HepG2 (cell line): Measurements from ENCODE around the gene TSTD1. TPM values are rescaled to one million over a fixed set of nuclear protein-coding genes. Genes with fewer than 3 reads are reported as not detected.
A peak's percentile ranks its signal among the peaks of the same experiment; 100 is the strongest.

ENCODE experiments used
- ARNT2 ChIP-seq: sonication (generic); formaldehyde crosslinking; IDR thresholded peaks from 2 replicates; pipeline ENCODE4 v1.8.0; 2022; ENCODE audit warnings: mild to moderate bottlenecking, low read depth, missing genetic modification reagents, moderate library complexity
- CEBPG ChIP-seq: IDR thresholded peaks from 2 replicates; pipeline ENCODE4 v1.6.1; 2016
- DNMT1 ChIP-seq: sonication (generic); formaldehyde crosslinking; IDR thresholded peaks from 2 replicates; pipeline ENCODE4 v1.5.1; 2020; ENCODE audit warnings: mild to moderate bottlenecking, missing genetic modification reagents
- DR1 ChIP-seq: sonication (generic); formaldehyde crosslinking; IDR thresholded peaks from 2 replicates; pipeline ENCODE4 v1.8.0; 2021; ENCODE audit warnings: mild to moderate bottlenecking, missing genetic modification reagents, inconsistent platforms
- DRAP1 ChIP-seq: IDR thresholded peaks from 2 replicates; pipeline ENCODE4 v1.6.1; 2016; ENCODE audit warnings: missing genetic modification reagents, missing compliant biosample characterization
- EED ChIP-seq: sonication (generic); formaldehyde crosslinking; IDR thresholded peaks from 2 replicates; pipeline ENCODE4 v1.5.0; 2020; ENCODE audit warnings: mild to moderate bottlenecking, missing genetic modification reagents
- HMG20A ChIP-seq: IDR thresholded peaks from 2 replicates; pipeline ENCODE4 v1.6.1; 2016; ENCODE audit warnings: borderline replicate concordance
- IRF2 ChIP-seq: IDR thresholded peaks from 2 replicates; pipeline ENCODE4 v1.6.1; 2018; ENCODE audit warnings: missing genetic modification reagents, missing compliant biosample characterization
- KAT7 ChIP-seq: IDR thresholded peaks from 2 replicates; pipeline ENCODE4 v1.6.1; 2018; ENCODE audit warnings: borderline replicate concordance, missing compliant biosample characterization
- KLF16 ChIP-seq, 2 experiments: sonication (generic) in 1 of 2; formaldehyde crosslinking in 1 of 2; IDR thresholded peaks; 2 replicates each; pipeline versions ENCODE4 v1.6.1 to v1.8.0; 2016 to 2023; ENCODE audit warnings: missing genetic modification reagents in 2 of 2, missing compliant biosample characterization in 1 of 2
- KMT2B ChIP-seq: IDR thresholded peaks from 2 replicates; pipeline ENCODE4 v1.6.1; 2016; ENCODE audit warnings: missing genetic modification reagents, missing compliant biosample characterization
- MAFK ChIP-seq, 2 experiments: IDR thresholded peaks in 1 of 2; conservative IDR thresholded peaks in 1 of 2; 2 replicates each; pipeline ENCODE4 v1.6.1; 2011; ENCODE audit warnings: improper control_type of control experiment in 2 of 2, low read length in 2 of 2
- NFATC3 ChIP-seq: sonication (generic); formaldehyde crosslinking; IDR thresholded peaks from 2 replicates; pipeline ENCODE4 v1.5.1; 2020; ENCODE audit warnings: mild to moderate bottlenecking, missing genetic modification reagents
- NR2F2 ChIP-seq: IDR thresholded peaks from 2 replicates; pipeline ENCODE4 v1.6.1; 2012; ENCODE audit warnings: low read depth, inconsistent platforms, borderline replicate concordance
- PAXIP1 ChIP-seq: sonication (generic); formaldehyde crosslinking; conservative IDR thresholded peaks from 2 replicates; pipeline ENCODE4 v1.4.0; 2020; ENCODE audit warnings: mild to moderate bottlenecking, missing genetic modification reagents, moderate library complexity
- PHF5A ChIP-seq: IDR thresholded peaks from one replicate; pipeline ENCODE4 v1.6.1; 2018; ENCODE audit warnings: low read depth, missing genetic modification reagents; ENCODE audit not compliant: unreplicated experiment
- RFX1 ChIP-seq: fragments of 450-650 bp; IDR thresholded peaks from 2 replicates; pipeline ENCODE4 v1.6.1; 2017
- SMAD1 ChIP-seq: sonication (generic); formaldehyde crosslinking; IDR thresholded peaks from 2 replicates; pipeline ENCODE4 v1.4.0; 2020; ENCODE audit warnings: missing genetic modification reagents, low read depth, mild to moderate bottlenecking, borderline replicate concordance
- YEATS2 ChIP-seq: sonication (generic); formaldehyde crosslinking; IDR thresholded peaks from 2 replicates; pipeline ENCODE4 v1.4.0; 2020; ENCODE audit warnings: missing genetic modification reagents, borderline replicate concordance
- ZKSCAN8 ChIP-seq: IDR thresholded peaks from 2 replicates; pipeline ENCODE4 v1.6.1; 2016; ENCODE audit warnings: borderline replicate concordance, missing genetic modification reagents, missing compliant biosample characterization
- ZMYM2 ChIP-seq: sonication (generic); formaldehyde crosslinking; IDR thresholded peaks from 2 replicates; pipeline ENCODE4 v1.8.0; 2022; ENCODE audit warnings: mild to moderate bottlenecking, missing genetic modification reagents
- ZNF598 ChIP-seq: sonication (generic); formaldehyde crosslinking; IDR thresholded peaks from 2 replicates; pipeline ENCODE4 v1.5.1; 2020; ENCODE audit warnings: mild to moderate bottlenecking, missing genetic modification reagents, borderline replicate concordance
- ZNF691 ChIP-seq: sonication (generic); formaldehyde crosslinking; IDR thresholded peaks from 2 replicates; pipeline ENCODE4 v1.4.0; 2020; ENCODE audit warnings: missing genetic modification reagents, low read depth, mild to moderate bottlenecking, borderline replicate concordance
- ZNF713 ChIP-seq: sonication (generic); formaldehyde crosslinking; IDR thresholded peaks from 2 replicates; pipeline ENCODE4 v1.4.0; 2020; ENCODE audit warnings: mild to moderate bottlenecking, missing genetic modification reagents
- ZSCAN31 ChIP-seq: sonication (generic); formaldehyde crosslinking; IDR thresholded peaks from 2 replicates; pipeline ENCODE4 v1.5.0; 2020; ENCODE audit warnings: low read depth, mild to moderate bottlenecking, missing genetic modification reagents
- polyA plus RNA-seq, 8 experiments: library from polyadenylated mRNA; depleted of rRNA in 3 of 8; stranded (reverse) in 7 of 8; unstranded in 1 of 8; fragments of >200 nt; fragmentation: Illumina TruSeq in 4 of 8; extraction: Trizol in 4 of 8; gene quantifications; 2 replicates each; pipeline versions ENCODE4 v1.2.1 to v1.2.3, GENCODE V29; 2011 to 2016; ENCODE audit warnings: low read depth in 4 of 8, missing spikeins in 1 of 8, mixed read lengths in 1 of 8; ENCODE audit not compliant: insufficient read depth in 1 of 8
- total RNA-seq, 5 experiments: library from RNA; depleted of rRNA; stranded (reverse); fragments of >200 nt; fragmentation: Illumina TruSeq; extraction: Trizol; gene quantifications; 2 replicates each; pipeline ENCODE4 v1.2.3, GENCODE V29; 2016; ENCODE audit warnings: low read depth in 1 of 5
- TF ChIP-seq, protein P1 (sequence below): IDR thresholded peaks from 2 replicates; pipeline ENCODE4 v1.6.1; 2012; ENCODE audit warnings: inconsistent platforms

The TSTD1 gene
- total and polyA plus RNA-seq, 2 of the 13 experiments (the other 11 are each of a cell fraction or from before 2014, with no cell fraction given), result 0.15 to 0.31 TPM

GRCh38 chr1:161045736-161046604 lies 7.2 kb upstream of the TSTD1 start, which contains the start of gene USF1 (continued):
- 0 out of 2 replicates have a peak, but pooled peaks have one; percentile 23 for TF ChIP-seq ZKSCAN8 (CRISPR knock-in tag)
- TF ChIP-seq ZNF713, result 0 out of 2 replicates have a peak, but pooled peaks have one; percentile 41
- peak; percentile 83 for TF ChIP-seq DRAP1 (CRISPR knock-in tag)
- no peak for TF ChIP-seq DNMT1 (CRISPR knock-in tag)
- TF ChIP-seq EED, result peak; percentile 70; the same call in 1 of the 2 replicates
- TF ChIP-seq PHF5A (CRISPR knock-in tag), result no peak
- TF ChIP-seq ZNF691 (CRISPR knock-in tag), result peak; percentile 18; the same call in 1 of the 2 replicates
- peak; percentile 66; the same call in 1 of the 2 replicates for TF ChIP-seq KAT7 (CRISPR knock-in tag)
- TF ChIP-seq NR2F2, result 0 out of 2 replicates have a peak, but pooled peaks have one; percentile 6
- TF ChIP-seq, protein P1, sequence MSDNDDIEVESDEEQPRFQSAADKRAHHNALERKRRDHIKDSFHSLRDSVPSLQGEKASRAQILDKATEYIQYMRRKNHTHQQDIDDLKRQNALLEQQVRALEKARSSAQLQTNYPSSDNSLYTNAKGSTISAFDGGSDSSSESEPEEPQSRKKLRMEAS, result peak; percentile 63
- no peak for TF ChIP-seq HMG20A (CRISPR knock-in tag)
- TF ChIP-seq ZNF598 (CRISPR knock-in tag), result no peak
- TF ChIP-seq RFX1, result no peak
- TF ChIP-seq KLF16 (CRISPR knock-in tag; IDR thresholded peaks at IDR 0.05), result peak in 1 of 2 experiments; percentile 59; a peak in 1 of 4 replicates
- TF ChIP-seq ZSCAN31 (CRISPR knock-in tag), result peak; percentile 85
- TF ChIP-seq NFATC3 (CRISPR knock-in tag), result 0 out of 2 replicates have a peak, but pooled peaks have one; percentile 61
- 0 out of 2 replicates have a peak, but pooled peaks have one; percentile 33 for TF ChIP-seq SMAD1
- peak; percentile 57; the same call in 1 of the 2 replicates for TF ChIP-seq ARNT2 (CRISPR knock-in tag)
- no peak for TF ChIP-seq DR1
- peak; percentile 56; the same call in 1 of the 2 replicates for TF ChIP-seq YEATS2 (CRISPR knock-in tag)
- TF ChIP-seq CEBPG (CRISPR knock-in tag), result 0 out of 2 replicates have a peak, but pooled peaks have one; percentile 2
- 0 out of 2 replicates have a peak, but pooled peaks have one; percentile 24 for TF ChIP-seq IRF2
- 0 out of 2 replicates have a peak, but pooled peaks have one; percentile 22 for TF ChIP-seq ZMYM2
- TF ChIP-seq KMT2B, result 0 out of 2 replicates have a peak, but pooled peaks have one; percentile 27
- no peak for TF ChIP-seq MAFK (conservative IDR thresholded peaks at IDR 0.05 in 1 of 2, IDR thresholded peaks at IDR 0.05 in 1 of 2; ENCODE audit: low read length in 2 of 2)
- TF ChIP-seq PAXIP1, result peak; percentile 45
